WERI-Rb-1 (cell line): ENCODE measurements around the gene CBLN3.

ENCODE experiments used
- DNase-seq: peaks from one replicate; pipeline ENCODE4 v3.0.0-alpha.2; 2020
- H3K27ac ChIP-seq: fragments of 250-450 bp; sonication (Bioruptor Pico); 2 replicates; pipeline ENCODE4 v1.5.1; 2020; ENCODE audit warnings: mild to moderate bottlenecking, moderate library complexity
- H3K27me3 ChIP-seq: fragments of 250-450 bp; sonication (Bioruptor Pico); 2 replicates; pipeline ENCODE4 v1.5.1; 2021; ENCODE audit warnings: mild to moderate bottlenecking, low read depth, moderate library complexity; ENCODE audit not compliant: insufficient read depth, severe bottlenecking
- H3K36me3 ChIP-seq: fragments of 250-450 bp; sonication (Bioruptor Pico); 2 replicates; pipeline ENCODE4 v1.5.1; 2020; ENCODE audit warnings: mild to moderate bottlenecking, moderate library complexity
- H3K4me3 ChIP-seq: 2 replicates; pipeline ENCODE4 v1.5.1; 2011; ENCODE audit warnings: low read depth, mild to moderate bottlenecking, control low read depth, low read length
- H3K9me3 ChIP-seq: fragments of 250-450 bp; sonication (Bioruptor Pico); 2 replicates; pipeline ENCODE4 v1.5.1; 2021; ENCODE audit warnings: mild to moderate bottlenecking, moderate library complexity; ENCODE audit not compliant: severe bottlenecking
- CTCF ChIP-seq: IDR thresholded peaks from 2 replicates; pipeline ENCODE4 v1.5.1; 2011; ENCODE audit warnings: low read depth, mild to moderate bottlenecking, control low read depth, inconsistent platforms, low read length

Gene CBLN3

GRCh38 chr14:24440606-24441399 lies 11.3 kb upstream of the CBLN3 start:
- DNase-seq: no peak
- Histone ChIP-seq H3K36me3 (peaks cover 46% of the 10 kb centered on the region), H3K4me3 (no peak overlapping the region), H3K27me3 (no peaks in the 10 kb centered on the region), H3K9me3 (no peaks in the 10 kb centered on the region), H3K27ac (peak overlapping the region; percentile 91)
- no peak for TF ChIP-seq CTCF

DNA sequence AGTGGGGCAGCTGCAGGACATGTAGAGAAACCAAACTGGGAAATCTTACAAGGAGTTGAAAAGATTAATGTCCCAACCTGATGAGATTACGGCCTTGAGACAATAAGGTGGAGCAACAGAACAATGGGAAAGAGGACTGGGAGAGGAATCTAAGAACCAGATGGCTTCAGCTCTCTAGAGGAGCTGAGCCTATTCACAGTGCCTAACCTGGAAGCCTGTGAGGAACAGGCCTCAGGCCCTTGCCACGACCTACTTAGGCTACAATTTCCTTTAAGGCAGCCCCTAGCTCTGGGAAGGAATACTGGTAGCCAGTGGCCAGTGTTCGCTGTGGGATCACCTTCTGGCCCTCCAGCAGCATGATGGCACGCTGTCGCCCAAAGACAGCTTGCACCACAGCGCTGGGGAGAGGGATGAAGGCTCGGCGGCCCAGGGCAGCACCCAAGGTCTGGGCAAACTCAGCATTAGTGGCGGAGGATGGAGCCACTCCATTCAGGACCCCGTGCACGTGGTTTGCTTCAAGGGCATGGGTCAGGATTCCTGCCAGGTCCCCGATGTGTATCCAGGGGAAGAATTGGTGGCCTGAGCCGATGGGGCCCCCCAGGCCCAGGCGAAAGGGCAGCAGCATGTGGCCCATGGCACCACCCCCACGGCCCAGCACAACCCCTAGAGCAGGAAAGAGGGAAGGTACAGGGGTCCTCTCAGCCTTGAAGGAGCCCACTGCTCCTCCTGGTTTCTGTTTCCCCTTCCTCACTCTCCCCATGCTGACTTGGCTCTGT lies 10.6 kb upstream of the CBLN3 start:
- Histone ChIP-seq H3K36me3 (peaks cover 46% of the 10 kb centered on the region), H3K4me3 (no peak overlapping the region), H3K9me3 (no peaks in the 10 kb centered on the region), H3K27me3 (no peaks in the 10 kb centered on the region), H3K27ac (peak overlapping the region; percentile 91)
- peak; percentile 50 for DNase-seq
- no peak for TF ChIP-seq CTCF

- H3K36me3 ChIP-seq: peaks cover 46% of the 10 kb centered on the region
- TF ChIP-seq CTCF: no peak
- no peaks in the 10 kb centered on the region for H3K27me3 ChIP-seq
- DNase-seq: no peak
- no peaks in the 10 kb centered on the region for H3K9me3 ChIP-seq
- H3K4me3 ChIP-seq: no peak overlapping the region
- peak overlapping the region; percentile 91 for H3K27ac ChIP-seq
Measured at GRCh38 chr14:24439257-24439656, 9.8 kb upstream of the CBLN3 start.

GRCh38 chr14:24438223-24439097 lies 9.0 kb upstream of the CBLN3 start:
- H3K4me3 ChIP-seq: no peak overlapping the region
- H3K27ac ChIP-seq: peak overlapping the region; percentile 91; the same call in 1 of the 2 replicates
- no peak for TF ChIP-seq CTCF
- peaks cover 46% of the 10 kb centered on the region for H3K36me3 ChIP-seq
- no peak for DNase-seq
- H3K27me3 ChIP-seq: no peaks in the 10 kb centered on the region
- no peaks in the 10 kb centered on the region for H3K9me3 ChIP-seq

- no peaks in the 10 kb centered on the region for H3K27me3 ChIP-seq
- no peak overlapping the region for H3K4me3 ChIP-seq
- no peaks in the 10 kb centered on the region for H3K9me3 ChIP-seq
- H3K27ac ChIP-seq: peak overlapping the region; percentile 72
- peaks cover 49% of the 10 kb centered on the region for H3K36me3 ChIP-seq
- TF ChIP-seq CTCF: no peak
- no peak for DNase-seq
Measured at GRCh38 chr14:24437736-24438067, 8.2 kb upstream of the CBLN3 start.
